T-helper 1 cell treated with Interleukin-12 subunit alpha and Interleukin-12 subunit beta and Interleukin-4 antibody, amounts not matched to agents 30 μg/mL and 1 μg/mL, for 36 hours (primary cell): Measurements from ENCODE around the gene VIPR2.
"Not testable (repeated sequence)": the region's sequence is repeated elsewhere in the genome, so short reads cannot be mapped to it uniquely, and the experiment has no call there.

Source experiments
- H3K27ac Mint-ChIP-seq: one replicate; pipeline ENCODE4 v1.8.0; 2021; ENCODE audit warnings: mild to moderate bottlenecking, mixed read lengths
- H3K27me3 Mint-ChIP-seq: one replicate; pipeline ENCODE4 v1.8.0; 2021; ENCODE audit warnings: low read depth, mixed read lengths
- H3K36me3 Mint-ChIP-seq: one replicate; pipeline ENCODE4 v1.8.0; 2021; ENCODE audit warnings: low read depth, mixed read lengths
- H3K4me1 Mint-ChIP-seq: one replicate; pipeline ENCODE4 v1.8.0; 2021; ENCODE audit warnings: low read depth, mixed read lengths
- H3K4me3 Mint-ChIP-seq: one replicate; pipeline ENCODE4 v1.8.0; 2021; ENCODE audit warnings: mild to moderate bottlenecking, moderate library complexity, mixed read lengths
- H3K9me3 Mint-ChIP-seq: one replicate; pipeline ENCODE4 v1.8.0; 2021; ENCODE audit warnings: mixed read lengths

Gene VIPR2

GRCh38 chr7:159092701-159093121 lies 52.0 kb downstream of the VIPR2 start:
- Mint-ChIP-seq H3K27me3 (no peaks in the 10 kb centered on the region), H3K4me1 (no peaks in the 10 kb centered on the region), H3K36me3 (no peaks in the 10 kb centered on the region), H3K4me3 (no peak overlapping the region), H3K9me3 (no peaks in the 10 kb centered on the region), H3K27ac (no peak overlapping the region)

GRCh38 chr7:159091480-159092475 lies 52.9 kb downstream of the VIPR2 start:
- H3K36me3 Mint-ChIP-seq: no peaks in the 10 kb centered on the region
- no peaks in the 10 kb centered on the region for H3K4me1 Mint-ChIP-seq
- no peaks in the 10 kb centered on the region for H3K27me3 Mint-ChIP-seq
- no peak overlapping the region for H3K4me3 Mint-ChIP-seq
- H3K9me3 Mint-ChIP-seq: no peaks in the 10 kb centered on the region
- H3K27ac Mint-ChIP-seq: no peak overlapping the region

GRCh38 chr7:159091041-159091440 lies 53.6 kb downstream of the VIPR2 start:
- no peak overlapping the region for H3K27ac Mint-ChIP-seq
- H3K27me3 Mint-ChIP-seq: no peaks in the 10 kb centered on the region
- H3K9me3 Mint-ChIP-seq: no peaks in the 10 kb centered on the region
- H3K4me3 Mint-ChIP-seq: no peak overlapping the region
- H3K4me1 Mint-ChIP-seq: no peaks in the 10 kb centered on the region
- H3K36me3 Mint-ChIP-seq: no peaks in the 10 kb centered on the region

- peaks cover 2% of the 10 kb centered on the region for H3K4me1 Mint-ChIP-seq
- no peaks in the 10 kb centered on the region for H3K9me3 Mint-ChIP-seq
- H3K27ac Mint-ChIP-seq: no peak overlapping the region
These were observed 56.4 kb downstream of the VIPR2 start for GRCh38 chr7:159088016-159088865.

GRCh38 chr7:159086301-159086925 lies 58.3 kb downstream of the VIPR2 start:
- no peak overlapping the region for H3K27ac Mint-ChIP-seq
- H3K36me3 Mint-ChIP-seq: no peaks in the 10 kb centered on the region
- no peak overlapping the region for H3K4me3 Mint-ChIP-seq
- peaks cover 2% of the 10 kb centered on the region for H3K4me1 Mint-ChIP-seq
- no peaks in the 10 kb centered on the region for H3K9me3 Mint-ChIP-seq
- peaks cover 4% of the 10 kb centered on the region for H3K27me3 Mint-ChIP-seq

More at GRCh38 chr7:159088016-159088865, 56.4 kb downstream of the VIPR2 start:
- Mint-ChIP-seq H3K4me3 (no peak overlapping the region), H3K36me3 (no peaks in the 10 kb centered on the region), H3K27me3 (peaks cover 4% of the 10 kb centered on the region)

GRCh38 chr7:159084069-159084801 lies 60.4 kb downstream of the VIPR2 start:
- peaks cover 2% of the 10 kb centered on the region for H3K4me1 Mint-ChIP-seq
- no peak overlapping the region for H3K4me3 Mint-ChIP-seq
- H3K36me3 Mint-ChIP-seq: peaks cover 2% of the 10 kb centered on the region
- H3K27ac Mint-ChIP-seq: no peak overlapping the region
- no peaks in the 10 kb centered on the region for H3K9me3 Mint-ChIP-seq
- H3K27me3 Mint-ChIP-seq: peaks cover 7% of the 10 kb centered on the region

- peaks cover 2% of the 10 kb centered on the region for H3K36me3 Mint-ChIP-seq
- H3K27ac Mint-ChIP-seq: no peak overlapping the region
- H3K4me1 Mint-ChIP-seq: peaks cover 2% of the 10 kb centered on the region
- peaks cover 7% of the 10 kb centered on the region for H3K27me3 Mint-ChIP-seq
- no peak overlapping the region for H3K4me3 Mint-ChIP-seq
- H3K9me3 Mint-ChIP-seq: no peaks in the 10 kb centered on the region
These were observed 61.0 kb downstream of the VIPR2 start for GRCh38 chr7:159083698-159084068.

- peaks cover 2% of the 10 kb centered on the region for H3K36me3 Mint-ChIP-seq
- peaks cover 9% of the 10 kb centered on the region for H3K27me3 Mint-ChIP-seq
- H3K4me1 Mint-ChIP-seq: peaks cover 2% of the 10 kb centered on the region
- no peak overlapping the region for H3K4me3 Mint-ChIP-seq
- no peaks in the 10 kb centered on the region for H3K9me3 Mint-ChIP-seq
- no peak overlapping the region for H3K27ac Mint-ChIP-seq
These were observed 61.5 kb downstream of the VIPR2 start for GRCh38 chr7:159083001-159083697.

GRCh38 chr7:159082075-159082474 lies 62.6 kb downstream of the VIPR2 start:
- peaks cover 13% of the 10 kb centered on the region for H3K27me3 Mint-ChIP-seq
- not testable (repeated sequence) for H3K9me3 Mint-ChIP-seq, H3K4me3 Mint-ChIP-seq, H3K4me1 Mint-ChIP-seq, H3K36me3 Mint-ChIP-seq, H3K27ac Mint-ChIP-seq

GRCh38 chr7:159078911-159079270 lies 65.8 kb downstream of the VIPR2 start:
- Mint-ChIP-seq H3K27ac (no peak overlapping the region), H3K27me3 (peaks cover 10% of the 10 kb centered on the region), H3K9me3 (no peaks in the 10 kb centered on the region), H3K4me1 (no peaks in the 10 kb centered on the region), H3K4me3 (no peak overlapping the region), H3K36me3 (peaks cover 2% of the 10 kb centered on the region)

GRCh38 chr7:159078193-159078910 lies 66.3 kb downstream of the VIPR2 start:
- Mint-ChIP-seq H3K27ac (no peak overlapping the region), H3K9me3 (no peaks in the 10 kb centered on the region), H3K4me3 (no peak overlapping the region), H3K36me3 (peaks cover 2% of the 10 kb centered on the region), H3K27me3 (peaks cover 10% of the 10 kb centered on the region), H3K4me1 (no peaks in the 10 kb centered on the region)

- Mint-ChIP-seq H3K9me3 (no peaks in the 10 kb centered on the region), H3K36me3 (peaks cover 2% of the 10 kb centered on the region), H3K27ac (no peak overlapping the region), H3K27me3 (peaks cover 10% of the 10 kb centered on the region), H3K4me1 (peaks cover 2% of the 10 kb centered on the region), H3K4me3 (no peak overlapping the region)
These were observed 68.3 kb downstream of the VIPR2 start for GRCh38 chr7:159076333-159076732.
